ENCODE results near the gene NCOA1.
"Not testable (repeated sequence)": the region's sequence is repeated elsewhere in the genome, so short reads cannot be mapped to it uniquely, and the experiment has no call there.

NCOA1 gene

DNA sequence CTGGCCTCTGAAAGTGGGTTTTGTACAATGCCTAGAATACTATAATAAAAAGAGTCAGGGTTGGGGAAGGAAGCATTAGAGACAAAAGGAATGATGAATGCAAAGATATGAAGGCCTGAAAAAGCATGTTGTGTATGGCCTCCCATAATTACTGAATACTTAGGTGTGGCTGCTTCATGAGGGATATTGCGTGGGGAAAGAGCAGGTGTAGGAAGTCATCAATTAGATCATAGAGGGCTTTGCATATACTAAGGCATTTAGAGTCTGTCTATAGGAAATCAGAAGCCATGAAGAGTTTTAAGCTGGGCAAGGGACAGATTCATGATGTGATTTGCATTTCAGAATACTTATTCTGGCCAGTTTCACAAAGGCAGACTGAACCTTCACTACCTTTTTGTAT lies 48.2 kb downstream of the NCOA1 start:
- DNase-seq (ENCODE audit: low spot score), result no peak

DNA sequence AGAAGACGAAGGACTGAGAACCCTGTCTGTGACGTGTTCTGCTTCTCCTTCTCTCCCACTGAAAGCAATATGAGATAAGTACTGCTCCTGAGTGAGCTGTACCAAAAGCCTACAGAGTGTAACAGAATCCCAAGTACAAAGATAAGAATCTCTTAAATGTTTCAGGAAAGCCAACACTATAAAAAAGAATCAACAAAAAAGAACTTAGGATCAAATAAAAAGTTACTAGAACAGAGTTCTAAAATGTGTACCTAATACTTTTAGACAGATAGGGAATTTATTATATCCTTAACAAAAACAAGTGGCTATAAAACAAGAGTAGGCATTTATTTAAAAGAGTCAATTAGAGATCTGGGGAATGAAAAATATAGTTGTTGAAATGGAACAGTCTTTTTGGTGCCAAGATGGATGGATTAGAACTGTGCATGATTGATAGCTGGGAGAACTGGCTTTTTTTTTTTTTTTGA lies 49.0 kb downstream of the NCOA1 start:
- DNase-seq (ENCODE audit: low spot score), result no peak

DNA sequence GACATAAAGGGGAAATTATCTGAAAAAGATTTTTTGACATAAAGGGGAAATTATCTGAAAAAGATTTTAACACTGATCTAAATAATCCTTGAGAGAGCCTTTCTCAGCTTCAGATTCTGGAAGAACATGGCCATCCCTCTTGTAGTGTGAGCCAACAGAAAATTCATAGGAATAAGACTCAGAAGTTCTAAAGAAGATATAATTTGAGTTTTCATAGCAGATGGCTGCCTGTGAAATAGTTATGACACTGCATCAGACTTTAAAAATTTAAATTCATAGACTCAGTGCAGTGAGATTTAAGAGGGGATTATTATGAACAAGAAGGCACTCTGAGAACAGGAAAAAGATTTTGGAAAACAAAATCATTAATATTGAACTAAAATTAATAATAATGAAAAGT lies 50.6 kb downstream of the NCOA1 start:
- DNase-seq (ENCODE audit: low spot score), result no peak

DNA sequence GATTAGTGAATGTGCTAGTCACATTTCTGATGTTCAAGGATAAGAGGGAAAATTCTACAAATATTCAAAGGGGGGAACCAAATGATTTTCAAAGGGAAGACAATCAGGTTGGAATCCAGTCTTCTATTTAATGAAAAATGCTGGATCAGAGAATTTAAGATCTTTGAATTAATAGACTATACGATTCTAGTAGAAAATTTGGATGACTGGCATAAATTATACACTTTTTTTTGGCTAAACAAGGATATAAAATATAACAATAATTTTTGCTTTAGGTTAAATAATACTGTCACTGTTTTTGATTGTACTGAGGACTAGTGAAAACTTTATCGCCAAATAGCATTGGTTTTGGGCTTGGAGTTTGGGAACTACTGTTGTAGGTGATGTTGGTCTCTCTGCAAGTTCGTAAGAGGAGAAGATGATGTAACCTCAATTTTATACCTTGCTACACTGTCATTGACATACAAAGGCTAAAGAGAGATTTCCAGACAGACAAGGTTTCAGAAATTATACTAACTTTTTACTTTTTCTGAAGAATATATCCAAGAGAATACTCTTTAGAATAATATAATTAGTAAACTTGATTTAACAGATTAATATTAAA lies 51.3 kb downstream of the NCOA1 start:
- no peak for DNase-seq (ENCODE audit: low spot score)

DNA sequence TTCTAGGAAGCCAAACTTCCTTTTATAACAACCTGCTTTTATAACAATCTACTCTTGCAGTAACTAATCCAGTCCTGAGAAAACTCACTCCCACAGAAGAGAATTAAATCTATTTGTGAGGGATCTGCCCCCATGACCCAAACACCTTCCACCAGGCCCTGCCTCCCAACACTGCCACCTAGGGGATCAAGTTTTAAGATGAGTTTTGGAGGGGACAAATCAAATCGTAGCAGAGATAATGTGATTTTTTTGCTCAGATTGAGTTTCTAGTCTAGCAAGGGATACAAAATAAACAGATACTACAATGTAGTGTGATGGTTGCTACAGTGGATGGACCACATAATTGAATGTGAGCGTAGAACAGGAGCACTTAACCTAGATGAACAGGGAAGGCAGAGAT lies 52.2 kb downstream of the NCOA1 start:
- no peak for DNase-seq (ENCODE audit: low spot score)

DNA sequence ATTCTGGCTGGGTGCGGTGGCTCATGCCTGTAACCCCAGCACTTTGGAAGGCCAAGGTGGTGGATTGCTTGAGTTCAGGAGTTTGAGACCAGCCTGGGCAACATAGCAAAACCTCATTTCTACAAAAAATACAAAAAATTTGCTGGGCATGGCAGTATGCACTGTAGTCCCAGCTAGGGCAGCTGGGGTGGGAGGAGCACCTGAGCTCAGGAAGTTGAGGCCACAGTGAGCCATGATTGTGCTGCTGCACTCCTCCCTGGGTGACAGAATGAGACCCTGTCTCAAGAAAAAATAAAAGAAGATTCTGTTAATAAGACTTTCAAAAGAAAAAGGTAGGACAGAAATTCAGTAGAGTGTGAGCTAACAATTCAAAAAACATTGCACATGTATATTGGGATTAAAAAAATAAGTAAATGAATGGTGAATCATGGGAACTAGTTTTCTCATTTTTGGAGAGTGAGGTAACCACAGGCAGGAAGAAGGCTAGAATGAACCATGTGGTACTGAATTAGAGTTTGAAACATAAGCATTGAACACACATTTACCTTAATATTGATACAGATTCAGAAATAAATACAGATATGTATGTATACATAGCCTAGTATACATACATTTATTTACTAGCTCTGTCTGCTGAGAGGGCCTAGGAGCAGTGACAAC lies 53.5 kb downstream of the NCOA1 start:
- DNase-seq (ENCODE audit: low spot score), result no peak

DNA sequence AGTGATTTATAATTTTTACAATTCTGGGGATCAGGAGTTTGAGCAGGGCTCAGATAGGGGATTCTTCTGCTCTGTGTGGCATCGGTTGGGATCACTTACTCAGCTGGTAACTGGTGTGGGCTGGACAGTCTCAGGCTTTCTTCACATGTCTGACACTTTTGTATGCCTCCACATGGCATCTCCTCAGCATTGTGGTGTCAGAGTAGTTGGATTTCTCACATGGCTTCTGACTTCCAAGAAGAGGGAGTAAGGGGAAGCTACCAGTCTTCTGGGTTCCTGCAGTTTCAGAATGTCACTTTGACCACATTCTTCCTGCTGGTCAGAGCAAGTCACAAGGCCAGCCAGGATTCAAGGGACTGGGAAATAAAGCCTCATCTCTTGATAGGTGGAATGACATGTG lies 55.6 kb downstream of the NCOA1 start:
- DNase-seq (ENCODE audit: low spot score), result no peak

DNA sequence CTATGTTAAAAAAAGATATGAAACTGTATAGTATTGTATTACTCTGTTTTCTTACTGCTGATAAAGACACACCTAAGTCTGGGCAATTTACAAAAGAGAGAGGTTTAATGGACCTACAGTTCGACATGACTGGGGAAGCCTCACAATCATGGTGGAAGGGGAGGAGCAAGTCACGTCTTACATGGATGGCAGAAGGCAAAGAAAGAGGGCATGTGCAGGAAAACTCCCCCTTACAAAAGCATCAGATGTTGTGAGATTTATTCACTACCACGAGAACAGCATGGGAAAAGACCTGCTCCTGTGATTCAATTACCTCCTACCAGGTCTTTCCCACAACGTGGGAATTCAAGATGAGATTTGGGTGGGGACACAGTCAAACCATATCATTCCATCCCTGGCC lies 57.0 kb downstream of the NCOA1 start:
- no peak for DNase-seq (ENCODE audit: low spot score)

DNA sequence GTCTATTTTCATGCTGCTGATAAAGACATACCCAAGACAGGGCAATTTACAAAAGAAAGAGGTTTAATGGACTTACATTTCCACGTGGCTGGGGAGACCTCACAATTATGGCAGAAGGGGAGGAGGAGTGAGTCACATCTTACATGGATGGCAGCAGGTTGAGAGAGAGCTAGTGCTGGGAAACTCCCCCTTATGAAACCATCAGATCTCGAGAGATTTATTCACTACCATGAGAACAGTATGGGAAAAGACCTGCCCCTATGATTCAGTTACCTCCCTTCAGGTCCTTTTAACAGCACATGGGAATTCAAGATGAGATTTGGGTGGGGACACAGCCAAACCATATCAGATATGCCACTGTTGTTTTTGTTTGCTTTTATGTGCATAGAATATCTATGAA lies 59.2 kb downstream of the NCOA1 start:
- DNase-seq (ENCODE audit: low spot score), result not testable (repeated sequence)

DNA sequence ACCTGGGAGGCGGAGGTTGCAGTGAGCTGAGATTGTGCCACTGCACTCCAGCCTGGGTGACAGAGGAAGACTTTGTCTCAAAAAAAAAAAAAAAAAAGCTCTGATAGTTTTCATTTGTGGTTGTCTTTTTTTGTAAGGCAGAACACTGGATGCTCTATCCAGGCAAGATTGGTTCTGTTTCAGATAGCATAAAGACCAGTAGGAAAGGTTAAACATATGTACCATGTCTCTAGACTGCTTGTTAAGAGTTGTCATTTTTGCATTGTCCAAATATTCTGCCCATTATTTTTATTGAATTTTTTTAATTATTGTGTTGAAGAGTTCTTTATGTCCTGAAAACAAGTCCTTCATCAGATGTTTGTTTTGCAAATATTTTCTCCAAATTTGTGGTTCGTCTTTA lies 60.0 kb downstream of the NCOA1 start:
- DNase-seq (ENCODE audit: low spot score), result no peak

DNA sequence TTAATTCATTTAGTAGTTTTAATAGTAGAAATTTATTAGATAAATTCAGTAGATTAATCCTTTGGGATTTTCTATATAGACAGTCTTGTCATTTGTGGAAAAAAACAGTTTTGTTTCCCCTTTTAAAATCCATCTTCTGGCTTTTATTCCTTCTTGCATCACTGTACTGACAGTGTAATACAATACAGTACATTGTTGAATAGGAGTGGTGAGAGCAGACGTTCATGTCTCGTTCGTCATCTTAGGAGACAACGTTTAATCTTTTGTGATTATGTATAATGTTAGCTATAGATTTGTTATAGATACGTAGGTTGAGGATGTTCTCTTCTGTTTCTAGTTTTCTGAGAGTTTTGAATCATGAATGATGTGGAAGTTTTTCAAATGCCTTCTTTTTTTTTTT lies 61.8 kb downstream of the NCOA1 start:
- no peak for DNase-seq (ENCODE audit: low spot score)

DNA sequence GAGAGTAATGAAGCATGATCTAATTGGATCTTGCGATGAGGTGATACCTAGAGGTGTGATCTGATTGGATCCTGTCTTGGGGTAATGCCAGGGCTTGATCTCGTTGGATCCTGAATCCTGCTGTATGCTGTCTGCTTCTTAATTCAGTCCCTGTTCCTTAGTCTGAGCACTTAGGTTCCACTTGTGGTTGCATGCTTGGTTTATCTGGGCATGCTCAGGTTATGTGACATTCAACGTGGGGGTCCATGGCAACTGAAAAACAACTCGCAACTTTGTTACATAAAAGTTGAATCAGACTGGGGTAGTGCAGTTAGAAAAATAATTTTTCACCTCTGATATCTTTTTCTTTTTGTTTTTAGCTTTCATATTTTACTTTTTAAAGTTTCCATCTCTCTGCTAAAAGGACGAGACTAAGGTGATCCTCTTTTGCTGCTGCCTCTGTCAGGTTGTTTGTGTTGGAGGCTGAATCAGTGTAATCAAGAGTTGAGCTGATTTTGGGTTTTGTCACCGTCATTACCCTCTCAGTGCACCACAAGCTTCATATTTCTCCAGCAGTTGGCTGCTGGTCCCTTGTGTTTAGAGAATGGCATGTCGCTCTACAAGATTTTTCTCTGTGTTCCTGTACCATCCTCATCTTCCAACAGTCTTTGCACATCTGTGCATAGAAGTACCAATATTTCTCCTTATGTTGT lies 67.9 kb downstream of the NCOA1 start:
- DNase-seq (ENCODE audit: low spot score), result no peak

DNA sequence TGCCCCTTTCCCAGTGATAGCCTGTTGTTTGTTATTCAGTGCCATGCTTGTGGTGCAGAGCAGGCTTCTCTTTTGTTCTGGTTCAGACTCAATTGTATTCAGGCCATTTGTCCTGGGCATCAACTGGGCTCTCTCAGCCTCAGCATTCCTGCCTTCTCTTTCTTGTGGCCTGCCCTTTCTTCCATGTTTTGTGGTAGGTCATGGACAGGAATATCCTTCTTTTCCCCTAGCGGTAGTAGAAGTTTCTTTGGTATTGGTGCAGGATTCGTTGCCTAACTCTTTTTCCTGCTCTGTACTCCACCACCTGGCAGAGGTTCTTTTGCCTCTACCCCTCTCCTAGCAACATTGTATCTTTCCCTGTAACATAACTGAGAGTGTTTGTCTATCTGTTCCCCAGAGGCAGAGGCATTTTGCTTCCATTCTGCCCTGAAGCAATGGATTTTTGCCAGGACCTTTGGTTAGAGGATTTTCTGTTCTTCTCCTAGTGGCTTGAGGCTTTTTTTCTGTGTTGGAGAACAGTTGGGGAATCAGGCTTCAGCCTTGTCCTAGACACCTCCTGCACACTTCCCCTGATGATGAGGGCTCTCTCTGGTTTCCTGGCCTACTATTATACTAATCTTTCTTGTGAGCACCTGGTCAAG lies 68.5 kb downstream of the NCOA1 start:
- no peak for DNase-seq (ENCODE audit: low spot score)

DNA sequence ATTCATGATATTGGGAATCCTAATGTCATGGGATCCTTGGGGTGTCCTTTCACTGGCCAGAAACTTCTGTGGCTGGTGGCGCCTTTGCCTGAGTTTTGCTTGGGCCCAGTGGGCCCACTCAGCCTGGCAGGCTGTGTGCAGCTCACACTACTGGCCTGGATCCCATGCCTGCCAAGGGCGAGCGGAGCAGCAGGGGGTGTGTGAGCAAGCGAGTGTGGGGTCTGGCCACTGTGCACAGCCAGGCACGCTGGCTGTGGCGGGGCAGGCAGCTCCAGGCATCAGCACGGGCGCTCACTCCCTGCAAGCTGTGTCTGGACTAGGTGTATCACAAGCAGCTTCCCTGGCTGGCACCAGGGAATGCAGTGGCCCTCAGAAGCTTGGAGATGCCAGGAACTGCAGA lies 74.5 kb downstream of the NCOA1 start:
- no peak for DNase-seq (ENCODE audit: low spot score)

DNA sequence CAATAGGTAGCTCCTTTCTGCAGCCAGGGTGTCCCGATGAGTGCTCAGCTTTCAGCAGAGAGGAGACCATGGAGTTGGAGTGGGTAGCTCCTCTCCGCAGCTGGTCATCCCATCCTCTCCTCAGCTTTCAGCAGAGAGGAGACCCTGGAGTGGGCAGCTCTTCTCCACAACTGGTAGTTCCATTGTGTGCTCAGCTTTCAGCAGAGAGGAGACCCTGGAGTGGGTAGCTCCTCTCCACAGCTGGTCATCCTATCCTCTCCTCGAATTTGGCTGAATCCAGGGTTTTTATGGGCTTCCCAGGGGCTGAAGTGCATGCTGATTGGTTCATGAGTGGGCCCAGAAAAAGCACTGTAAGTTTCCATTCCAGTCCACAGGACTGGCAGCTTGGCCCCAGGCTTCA lies 75.2 kb downstream of the NCOA1 start:
- no peak for DNase-seq (ENCODE audit: low spot score)

DNA sequence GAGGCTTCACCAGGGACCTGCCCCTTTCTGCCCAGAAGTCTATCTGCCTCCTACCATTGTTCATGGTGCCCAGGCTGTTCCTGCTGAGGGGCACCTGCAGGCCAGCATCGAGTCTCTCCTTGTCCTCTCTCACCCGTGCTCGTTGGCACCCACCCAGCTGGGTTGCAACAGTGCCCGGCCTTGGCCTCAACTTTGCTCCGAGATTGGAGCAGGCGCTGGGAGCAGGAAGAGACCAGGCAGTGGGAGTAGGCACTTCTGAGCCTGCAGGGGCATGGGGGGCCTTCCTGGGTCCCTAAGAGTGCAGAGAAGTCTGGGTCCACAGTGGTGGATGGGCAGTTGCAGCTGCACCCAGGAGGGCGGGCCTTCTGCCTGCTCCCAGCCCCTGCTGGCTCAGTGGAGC lies 75.6 kb downstream of the NCOA1 start:
- no peak for DNase-seq (ENCODE audit: low spot score)

DNA sequence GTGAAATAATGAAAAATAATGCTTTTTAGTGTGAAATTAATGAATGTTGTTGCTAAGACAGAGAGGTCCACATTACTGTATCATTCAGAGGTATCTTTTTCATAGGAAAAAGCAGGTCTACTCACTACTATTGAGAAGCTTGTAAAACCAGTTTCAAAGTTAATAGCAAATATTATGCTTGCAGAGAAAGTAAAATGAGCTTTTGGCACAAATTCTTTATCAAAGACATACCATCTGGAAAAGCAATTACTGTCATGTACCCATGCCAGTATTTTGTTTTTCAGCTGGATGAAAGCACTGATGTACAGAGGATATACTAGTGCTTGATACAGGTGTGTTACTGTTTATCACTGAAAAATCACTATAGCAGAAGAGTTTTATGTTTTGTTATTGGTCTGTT lies 77.5 kb downstream of the NCOA1 start:
- DNase-seq (ENCODE audit: low spot score), result no peak

DNA sequence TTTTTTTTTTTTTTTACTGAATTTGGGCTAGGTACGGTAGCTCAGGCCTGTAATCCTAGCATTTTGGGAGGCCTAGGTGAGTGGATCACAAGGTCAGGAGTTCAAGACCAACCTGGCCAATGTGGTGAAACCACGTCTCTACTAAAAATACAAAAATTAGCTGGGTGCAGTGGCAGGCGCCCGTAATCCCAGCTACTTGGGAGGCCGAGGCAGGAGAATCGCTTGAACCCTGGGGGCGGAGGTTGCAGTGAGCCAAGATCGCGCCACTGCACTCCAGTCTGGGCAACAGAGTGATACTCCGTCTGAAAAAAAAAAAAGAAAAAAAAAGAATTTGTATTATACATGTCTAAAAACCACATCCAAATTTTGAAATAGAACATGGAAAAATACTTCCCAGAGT lies 78.5 kb downstream of the NCOA1 start:
- DNase-seq (ENCODE audit: low spot score), result not testable (repeated sequence)

DNA sequence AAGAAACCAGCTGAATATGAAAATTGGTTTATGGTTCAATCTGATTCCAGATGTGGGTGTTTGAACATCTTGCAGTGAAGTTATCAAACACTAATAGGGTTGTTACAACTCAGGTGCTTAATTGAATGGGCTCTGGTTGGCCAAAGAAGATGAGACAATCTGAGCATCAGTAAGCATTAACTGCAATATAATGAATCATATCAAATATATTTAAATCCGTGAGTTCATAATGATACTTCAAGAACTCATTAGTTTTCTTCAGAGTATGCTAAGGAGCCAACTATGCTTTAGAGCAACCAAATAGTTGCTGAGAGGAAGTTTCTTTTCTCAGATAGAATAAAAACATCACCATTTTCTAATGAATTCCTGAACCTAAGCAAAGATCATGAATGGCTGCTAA lies 79.2 kb downstream of the NCOA1 start:
- DNase-seq (ENCODE audit: low spot score), result no peak

DNA sequence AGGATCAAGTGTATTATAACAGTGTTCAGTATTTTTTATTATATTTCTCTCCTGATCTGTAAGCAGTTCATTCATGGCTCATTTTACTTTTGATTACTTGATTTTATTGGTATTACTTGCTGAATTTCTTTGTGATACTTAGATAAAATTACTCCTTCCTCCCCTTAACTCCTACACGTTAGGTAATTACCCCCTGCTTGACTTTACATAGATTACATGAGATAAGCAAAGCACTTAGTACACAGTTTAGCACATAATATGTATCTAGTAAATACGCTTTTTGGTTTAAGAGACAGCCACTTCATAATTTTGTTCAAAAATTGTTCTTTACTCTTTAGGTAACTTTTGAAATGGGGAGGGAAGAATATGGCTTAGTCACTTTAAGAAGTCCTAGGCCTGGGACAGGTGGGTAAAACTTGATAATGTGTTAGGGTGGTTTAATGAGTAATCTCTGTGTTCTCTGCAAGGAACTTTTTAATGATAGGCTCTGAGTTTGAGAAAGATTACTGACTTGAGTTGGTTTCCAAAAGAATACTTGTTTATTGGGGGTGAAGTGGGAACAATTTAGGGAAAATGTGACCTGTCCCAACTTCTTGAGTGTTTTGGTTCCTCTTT lies 80.9 kb downstream of the NCOA1 start:
- no peak for DNase-seq (ENCODE audit: low spot score)

DNA sequence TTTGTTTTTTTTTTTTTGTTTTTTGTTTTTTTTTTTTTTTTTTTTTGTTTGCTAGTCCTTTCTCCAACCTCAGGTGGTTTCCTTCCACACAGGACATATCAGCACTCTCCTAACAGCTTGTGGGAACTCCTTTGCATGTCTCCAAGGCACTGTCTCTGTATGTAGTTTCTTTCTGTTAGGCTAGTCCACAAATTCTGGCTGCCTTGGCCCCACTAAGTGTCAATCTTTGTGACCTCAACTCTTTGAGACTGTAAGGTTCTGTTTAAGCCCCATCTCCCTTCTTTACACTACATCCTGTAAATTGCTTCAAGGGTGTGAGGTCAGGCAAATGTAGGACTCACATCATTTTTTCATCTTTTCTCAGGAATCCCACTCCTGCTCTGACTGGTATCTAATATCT lies 85.1 kb downstream of the NCOA1 start:
- no peak for DNase-seq (ENCODE audit: low spot score)

DNA sequence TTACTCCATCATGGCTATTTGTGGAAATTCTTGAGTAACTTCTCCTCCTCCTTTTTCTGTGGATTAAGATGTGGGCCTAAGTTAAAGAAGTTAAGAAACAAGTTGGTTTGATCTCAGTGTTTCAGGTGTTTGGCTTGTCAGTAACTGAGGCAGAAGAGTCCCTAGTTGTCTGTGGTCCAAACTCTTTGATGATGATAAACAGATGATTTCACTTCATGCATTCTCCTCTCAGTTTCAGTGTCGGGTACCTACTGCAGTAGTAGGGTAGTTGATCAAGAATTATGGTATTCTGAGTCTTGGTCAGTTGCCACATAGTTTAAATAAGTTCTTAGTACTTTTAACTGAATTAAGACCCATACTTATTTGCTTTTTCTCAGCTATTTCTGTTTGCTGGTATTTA lies 85.6 kb downstream of the NCOA1 start:
- DNase-seq (ENCODE audit: low spot score), result no peak

DNA sequence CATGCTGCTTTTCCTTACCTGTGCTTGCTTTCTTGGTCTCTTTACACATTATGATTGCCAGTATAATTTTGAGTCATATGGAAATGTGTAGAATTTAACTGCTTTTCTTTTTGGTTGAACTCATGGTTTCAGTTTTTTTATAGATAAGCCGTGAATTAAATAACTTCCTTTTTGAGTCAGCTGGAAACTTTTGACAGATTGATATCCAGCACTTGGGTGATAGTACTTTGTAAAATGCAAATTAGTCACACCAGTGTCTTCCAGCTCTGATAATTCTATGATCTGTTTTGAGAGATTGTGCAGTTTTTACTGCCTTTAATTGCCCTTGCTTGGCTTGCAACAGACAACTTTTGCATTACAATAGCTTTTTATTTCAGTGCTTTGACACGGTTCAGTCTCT lies 86.4 kb downstream of the NCOA1 start:
- DNase-seq (ENCODE audit: low spot score), result no peak

Data from left forelimb (tissue), 1 donor.